Mesenchymal stem cell (in vitro differentiated cells and primary cell): Measurements from ENCODE around the gene TMPRSS4.

Source experiments
- DNase-seq: peaks from one replicate; pipeline ENCODE4 v3.0.0-alpha.2; 2013
- H2AFZ ChIP-seq: one replicate; pipeline ENCODE4 v1.6.1; 2013; ENCODE audit warnings: low read depth, mild to moderate bottlenecking, control low read depth, inconsistent platforms, low read length, moderate library complexity
- H2AK5ac ChIP-seq: 2 replicates; pipeline ENCODE4 v1.6.1; 2013; ENCODE audit warnings: low read length, moderate library complexity, mild to moderate bottlenecking, inconsistent platforms; ENCODE audit not compliant: severe bottlenecking
- H2BK120ac ChIP-seq: one replicate; pipeline ENCODE4 v1.6.1; 2013; ENCODE audit warnings: low read depth, mild to moderate bottlenecking, inconsistent platforms, low read length, moderate library complexity
- H2BK12ac ChIP-seq, 2 experiments: one replicate each; pipeline ENCODE4 v1.6.1; 2013; ENCODE audit warnings: inconsistent platforms in 2 of 2, low read length in 2 of 2, mild to moderate bottlenecking in 2 of 2, moderate library complexity in 2 of 2, control low read depth in 1 of 2
- H2BK15ac ChIP-seq: one replicate; pipeline ENCODE4 v1.6.1; 2013; ENCODE audit warnings: mild to moderate bottlenecking, low read depth, inconsistent platforms; ENCODE audit not compliant: poor library complexity, severe bottlenecking
- H2BK5ac ChIP-seq: 2 replicates; pipeline ENCODE4 v1.6.1; 2013; ENCODE audit warnings: low read depth, mild to moderate bottlenecking, low read length, control low read depth, inconsistent platforms; ENCODE audit not compliant: poor library complexity, severe bottlenecking
- H3K14ac ChIP-seq, 2 experiments: one replicate each; pipeline ENCODE4 v1.6.1; 2013; ENCODE audit warnings: inconsistent platforms in 2 of 2, low read length in 2 of 2, control low read depth in 1 of 2, mild to moderate bottlenecking in 1 of 2, moderate library complexity in 1 of 2
- H3K18ac ChIP-seq, 2 experiments: one replicate each; pipeline ENCODE4 v1.6.1; 2013; ENCODE audit warnings: inconsistent platforms in 2 of 2, low read length in 2 of 2, control low read depth in 1 of 2, low read depth in 1 of 2, mild to moderate bottlenecking in 1 of 2
- H3K23ac ChIP-seq, 2 experiments: one replicate each; pipeline ENCODE4 v1.6.1; 2013; ENCODE audit warnings: inconsistent platforms in 2 of 2, low read length in 2 of 2, mild to moderate bottlenecking in 2 of 2, moderate library complexity in 2 of 2, control low read depth in 1 of 2
- H3K27ac ChIP-seq: 2 replicates; pipeline ENCODE4 v1.5.1; 2013; ENCODE audit warnings: mild to moderate bottlenecking, moderate library complexity, low read length, control low read depth, inconsistent platforms; ENCODE audit not compliant: poor library complexity, severe bottlenecking
- H3K27me3 ChIP-seq, 2 experiments: 2 replicates each; pipeline versions ENCODE4 v1.6.1 to v1.7.0; 2013; ENCODE audit warnings: low read length in 2 of 2, mild to moderate bottlenecking in 2 of 2, moderate library complexity in 2 of 2, control low read depth in 1 of 2, inconsistent platforms in 1 of 2; ENCODE audit not compliant: control insufficient read depth in 1 of 2, insufficient read depth in 1 of 2
- H3K36me3 ChIP-seq, 2 experiments: 2 replicates each; pipeline versions ENCODE4 v1.6.1 to v1.7.0; 2013; ENCODE audit warnings: low read length in 2 of 2, control low read depth in 1 of 2, inconsistent platforms in 1 of 2, low read depth in 1 of 2, mild to moderate bottlenecking in 1 of 2; ENCODE audit not compliant: insufficient read depth in 2 of 2, control insufficient read depth in 1 of 2
- H3K4ac ChIP-seq, 2 experiments: one replicate each; pipeline ENCODE4 v1.6.1; 2013; ENCODE audit warnings: inconsistent platforms in 2 of 2, low read length in 2 of 2, mild to moderate bottlenecking in 2 of 2, moderate library complexity in 2 of 2, control low read depth in 1 of 2, low read depth in 1 of 2
- H3K4me1 ChIP-seq: 2 replicates; pipeline ENCODE4 v1.6.1; 2013; ENCODE audit warnings: low read depth, low read length, control low read depth; ENCODE audit not compliant: control insufficient read depth, insufficient read depth
- H3K4me2 ChIP-seq: 2 replicates; pipeline ENCODE4 v1.6.1; 2013; ENCODE audit warnings: low read length, mild to moderate bottlenecking, inconsistent platforms; ENCODE audit not compliant: poor library complexity, severe bottlenecking
- H3K4me3 ChIP-seq, 2 experiments: 2 replicates each; pipeline versions ENCODE4 v1.5.1 to v1.7.0; 2013; ENCODE audit warnings: low read length in 2 of 2, mild to moderate bottlenecking in 2 of 2, control low read depth in 1 of 2, low read depth in 1 of 2; ENCODE audit not compliant: insufficient read depth in 1 of 2
- H3K79me1 ChIP-seq: replicated peaks from 2 replicates; pipeline ENCODE4 v1.6.1; 2013; ENCODE audit warnings: mild to moderate bottlenecking, control low read depth, low read length, inconsistent platforms; ENCODE audit not compliant: poor library complexity, severe bottlenecking
- H3K9ac ChIP-seq: 2 replicates; pipeline ENCODE4 v1.7.0; 2013; ENCODE audit warnings: mild to moderate bottlenecking, low read length, moderate library complexity
- H3K9me3 ChIP-seq: 2 replicates; pipeline ENCODE4 v1.7.0; 2013; ENCODE audit warnings: mild to moderate bottlenecking, low read length; ENCODE audit not compliant: control insufficient read depth
- H4K8ac ChIP-seq: one replicate; pipeline ENCODE4 v1.6.1; 2013; ENCODE audit warnings: inconsistent platforms, mild to moderate bottlenecking, low read length, moderate library complexity
- H4K91ac ChIP-seq: one replicate; pipeline ENCODE4 v1.6.1; 2013; ENCODE audit warnings: mild to moderate bottlenecking, low read length, inconsistent platforms
- WGBS: methylation state at CpG from one replicate; pipeline ENCODE4 v1.1.7; 2013; ENCODE audit warnings: mixed read lengths; 5-methylcytosine and 5-hydroxymethylcytosine counted together

The TMPRSS4 gene

GRCh38 chr11:118167253-118167652, 90.4 kb downstream of the TMPRSS4 start:
- H2BK15ac ChIP-seq, result no peak overlapping the region
- H3K4me1 ChIP-seq, result peaks cover 7% of the 10 kb centered on the region
- WGBS, result no CpG with 5 or more reads among the region's 2 CpGs
- H3K36me3 ChIP-seq, result no peaks in the 10 kb centered on the region
- no peaks in the 10 kb centered on the region for H3K79me1 ChIP-seq
- no peak overlapping the region for H2BK12ac ChIP-seq
- H3K9me3 ChIP-seq, result no peaks in the 10 kb centered on the region
- H2AK5ac ChIP-seq, result no peak overlapping the region
- no peak for DNase-seq
- H3K27me3 ChIP-seq, result peaks cover 84% of the 10 kb centered on the region in 2 experiments
- no peak overlapping the region for H3K27ac ChIP-seq
- no peak overlapping the region for H2BK120ac ChIP-seq
- H3K4me3 ChIP-seq, result no peak overlapping the region
- no peak overlapping the region for H3K23ac ChIP-seq
- H3K4me2 ChIP-seq, result no peak overlapping the region
- no peak overlapping the region for H2AFZ ChIP-seq
- no peak overlapping the region for H4K8ac ChIP-seq
- no peak overlapping the region for H3K4ac ChIP-seq
- H3K9ac ChIP-seq, result no peak overlapping the region
- H3K18ac ChIP-seq, result no peak overlapping the region
- H3K14ac ChIP-seq, result no peak overlapping the region
- H2BK5ac ChIP-seq, result no peak overlapping the region
- H4K91ac ChIP-seq, result no peak overlapping the region

- no peak overlapping the region for H3K9ac ChIP-seq
Measured at GRCh38 chr11:118167906-118168305, 91.0 kb downstream of the TMPRSS4 start.

GRCh38 chr11:118168316-118168715, 91.4 kb downstream of the TMPRSS4 start:
- Histone ChIP-seq H2BK5ac (no peak overlapping the region), H3K36me3 (no peaks in the 10 kb centered on the region), H3K9ac (no peak overlapping the region), H3K4me1 (peaks cover 7% of the 10 kb centered on the region), H3K23ac (no peak overlapping the region), H3K18ac (no peak overlapping the region), H3K79me1 (no peaks in the 10 kb centered on the region), H2BK120ac (no peak overlapping the region), H2AK5ac (no peak overlapping the region), H4K91ac (no peak overlapping the region), H3K9me3 (no peaks in the 10 kb centered on the region), H3K4ac (no peak overlapping the region), H3K4me3 (no peak overlapping the region), H3K4me2 (no peak overlapping the region), H2BK15ac (no peak overlapping the region), H2AFZ (no peak overlapping the region), H3K27me3 (peaks cover 83 to 84% of the 10 kb centered on the region in 2 experiments), H3K14ac (no peak overlapping the region), H2BK12ac (no peak overlapping the region), H3K27ac (no peak overlapping the region), H4K8ac (no peak overlapping the region)
- 76% methylated on average over 8 of the region's 8 CpGs for WGBS
- DNase-seq, result no peak

More at GRCh38 chr11:118167906-118168305, 91.0 kb downstream of the TMPRSS4 start:
- Histone ChIP-seq H3K23ac (no peak overlapping the region), H3K18ac (no peak overlapping the region), H3K36me3 (no peaks in the 10 kb centered on the region), H3K4ac (no peak overlapping the region), H2BK5ac (no peak overlapping the region), H3K4me2 (no peak overlapping the region), H2AK5ac (no peak overlapping the region), H4K8ac (no peak overlapping the region), H3K14ac (no peak overlapping the region), H3K79me1 (no peaks in the 10 kb centered on the region), H4K91ac (no peak overlapping the region), H2BK12ac (no peak overlapping the region), H3K27ac (no peak overlapping the region), H3K4me1 (peaks cover 7% of the 10 kb centered on the region), H3K9me3 (no peaks in the 10 kb centered on the region), H2BK120ac (no peak overlapping the region), H2AFZ (no peak overlapping the region), H3K4me3 (no peak overlapping the region), H2BK15ac (no peak overlapping the region), H3K27me3 (peaks cover 84% of the 10 kb centered on the region in 2 experiments)
- 85% methylated on average over 11 of the region's 12 CpGs for WGBS
- DNase-seq, result no peak

GRCh38 chr11:118168751-118169150, 91.9 kb downstream of the TMPRSS4 start:
- Histone ChIP-seq H3K9ac (no peak overlapping the region), H3K18ac (no peak overlapping the region), H3K9me3 (no peaks in the 10 kb centered on the region), H4K91ac (no peak overlapping the region), H4K8ac (no peak overlapping the region), H3K27ac (no peak overlapping the region), H2BK12ac (no peak overlapping the region), H3K4me3 (no peak overlapping the region), H2AFZ (no peak overlapping the region), H2BK15ac (no peak overlapping the region), H3K4me1 (peaks cover 7% of the 10 kb centered on the region), H3K36me3 (no peaks in the 10 kb centered on the region), H2BK5ac (no peak overlapping the region), H2BK120ac (no peak overlapping the region), H3K4me2 (no peak overlapping the region), H3K79me1 (no peaks in the 10 kb centered on the region), H3K4ac (no peak overlapping the region), H2AK5ac (no peak overlapping the region), H3K27me3 (peaks cover 82 to 84% of the 10 kb centered on the region in 2 experiments), H3K23ac (no peak overlapping the region), H3K14ac (no peak overlapping the region)
- no peak for DNase-seq
- WGBS, result 92% methylated on average over 2 of the region's 3 CpGs
